A673 (cell line): ENCODE data around the gene IPCEF1.

ENCODE experiments used
- CTCF ChIP-seq: fragments of 300-800, 200-600 bp; sonication (generic); conservative IDR thresholded peaks from 2 replicates; pipeline ENCODE4 v1.5.1; 2017; ENCODE audit warnings: low read depth, mild to moderate bottlenecking, antibody characterized with exemption, low read length, moderate library complexity, mixed read lengths
- EZH2 ChIP-seq: fragments of 200-600 bp; sonication (generic); IDR thresholded peaks from 2 replicates; pipeline ENCODE4 v1.6.1; 2017; ENCODE audit warnings: borderline replicate concordance, low read depth, mild to moderate bottlenecking, mixed read lengths, antibody characterized with exemption, low read length; ENCODE audit not compliant: poor library complexity, severe bottlenecking

DNA sequence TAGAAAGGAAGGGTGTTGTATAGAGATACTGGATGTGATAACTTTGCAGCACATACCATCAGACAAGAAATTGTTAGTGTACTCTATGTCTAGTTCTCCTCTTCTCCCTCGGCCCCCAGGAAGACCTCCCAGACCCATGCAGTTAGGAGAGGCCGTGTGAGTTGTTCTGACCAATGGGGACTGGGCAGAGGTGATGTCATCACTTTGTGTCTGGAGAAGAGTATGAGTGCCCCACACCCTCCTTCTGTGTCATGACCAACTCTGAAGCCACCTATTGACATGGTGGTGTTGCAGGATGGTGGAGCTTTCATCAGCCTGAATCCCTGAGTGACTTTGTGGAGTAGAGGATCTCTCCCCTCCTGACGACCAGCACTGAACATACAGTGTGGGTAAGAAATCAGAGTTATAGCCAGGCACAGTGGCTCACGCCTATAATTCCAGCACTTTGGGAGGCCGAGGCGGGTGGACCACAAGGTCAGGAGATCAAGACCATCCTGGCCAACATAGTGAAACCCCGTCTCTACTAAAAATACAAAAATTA, 72.2 kb downstream of the IPCEF1 start:
- no peak for TF ChIP-seq CTCF
- no peak for TF ChIP-seq EZH2
